GM23248 (cell line): Measurements from ENCODE around the gene PHF21B.

Source experiments
- EZH2 ChIP-seq: fragments of 200-600 bp; sonication (generic); IDR thresholded peaks from 2 replicates; pipeline ENCODE4 v1.6.1; 2018; ENCODE audit warnings: antibody characterized with exemption, mild to moderate bottlenecking; ENCODE audit not compliant: insufficient read depth, poor library complexity, severe bottlenecking
- EZH2phosphoT487 ChIP-seq: fragments of 200-600 bp; sonication (generic); IDR thresholded peaks from 2 replicates; pipeline ENCODE4 v1.6.1; 2018; ENCODE audit warnings: antibody characterized with exemption, moderate library complexity, mild to moderate bottlenecking, low read depth; ENCODE audit not compliant: insufficient read depth

DNA sequence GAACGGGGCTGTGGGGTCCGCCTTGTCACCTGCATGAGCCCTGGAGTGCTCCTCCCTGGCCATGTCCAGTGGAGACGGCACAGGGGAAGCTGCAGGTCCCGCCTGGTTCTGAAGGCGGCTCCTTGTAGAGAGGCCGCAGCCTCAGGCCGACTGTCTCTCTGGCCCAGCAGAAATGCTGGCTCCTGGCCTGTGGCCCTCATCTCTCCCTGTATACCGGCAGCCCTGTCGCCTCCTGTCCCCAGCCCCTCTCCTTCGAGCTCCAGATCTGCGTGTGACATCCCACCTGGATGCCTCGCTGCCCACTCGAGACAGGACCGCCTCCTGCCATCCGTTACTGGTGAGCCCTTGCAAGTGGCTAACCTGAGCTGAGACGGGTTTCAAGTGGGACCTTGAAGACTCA is 73.6 kb downstream of the PHF21B start:
- TF ChIP-seq EZH2 = no peak
- TF ChIP-seq EZH2phosphoT487 = no peak
